ENCODE results near the gene MICAL2. TPM values are rescaled to one million over a fixed set of nuclear protein-coding genes. Genes with fewer than 3 reads are reported as not detected.
A peak's percentile ranks its signal among the peaks of the same experiment; 100 is the strongest.

The MICAL2 gene
- total RNA-seq, 4 donors from 2014 or later = 195 to 499 (median 259) TPM

GRCh38 chr11:12195768-12196167, 85.4 kb downstream of the MICAL2 start:
- Histone ChIP-seq H3K9me3 (no peaks in the 10 kb centered on the region), H3K4me1 (peaks cover 25 to 61% (median 48%) of the 10 kb centered on the region in 4 donors), H3K4me3 (no peak overlapping the region), H3K27ac (replicated peaks in 1 of 4) (peak overlapping the region in 2 of 4 donors; percentile 22 to 38), H3K36me3 (peaks cover 0 to 5% (median 2%) of the 10 kb centered on the region in 4 donors), H3K27me3 (no peaks in the 10 kb centered on the region)
- WGBS = 85% methylated on average over 5 of the region's 5 CpGs
- no peak for DNase-seq (ENCODE audit: extremely low spot score)
- TF ChIP-seq EP300 (IDR thresholded peaks at IDR 0.05) (no peak), POLR2A (IDR thresholded peaks at IDR 0.05; ENCODE audit: low read depth) (no peak), POLR2AphosphoS5 (IDR thresholded peaks at IDR 0.05) (no peak)
- TF ChIP-seq, protein P1, sequence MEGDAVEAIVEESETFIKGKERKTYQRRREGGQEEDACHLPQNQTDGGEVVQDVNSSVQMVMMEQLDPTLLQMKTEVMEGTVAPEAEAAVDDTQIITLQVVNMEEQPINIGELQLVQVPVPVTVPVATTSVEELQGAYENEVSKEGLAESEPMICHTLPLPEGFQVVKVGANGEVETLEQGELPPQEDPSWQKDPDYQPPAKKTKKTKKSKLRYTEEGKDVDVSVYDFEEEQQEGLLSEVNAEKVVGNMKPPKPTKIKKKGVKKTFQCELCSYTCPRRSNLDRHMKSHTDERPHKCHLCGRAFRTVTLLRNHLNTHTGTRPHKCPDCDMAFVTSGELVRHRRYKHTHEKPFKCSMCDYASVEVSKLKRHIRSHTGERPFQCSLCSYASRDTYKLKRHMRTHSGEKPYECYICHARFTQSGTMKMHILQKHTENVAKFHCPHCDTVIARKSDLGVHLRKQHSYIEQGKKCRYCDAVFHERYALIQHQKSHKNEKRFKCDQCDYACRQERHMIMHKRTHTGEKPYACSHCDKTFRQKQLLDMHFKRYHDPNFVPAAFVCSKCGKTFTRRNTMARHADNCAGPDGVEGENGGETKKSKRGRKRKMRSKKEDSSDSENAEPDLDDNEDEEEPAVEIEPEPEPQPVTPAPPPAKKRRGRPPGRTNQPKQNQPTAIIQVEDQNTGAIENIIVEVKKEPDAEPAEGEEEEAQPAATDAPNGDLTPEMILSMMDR (IDR thresholded peaks at IDR 0.05) = no peak
- intact Hi-C loops (cut with DNase I) = no loop called here

DNA sequence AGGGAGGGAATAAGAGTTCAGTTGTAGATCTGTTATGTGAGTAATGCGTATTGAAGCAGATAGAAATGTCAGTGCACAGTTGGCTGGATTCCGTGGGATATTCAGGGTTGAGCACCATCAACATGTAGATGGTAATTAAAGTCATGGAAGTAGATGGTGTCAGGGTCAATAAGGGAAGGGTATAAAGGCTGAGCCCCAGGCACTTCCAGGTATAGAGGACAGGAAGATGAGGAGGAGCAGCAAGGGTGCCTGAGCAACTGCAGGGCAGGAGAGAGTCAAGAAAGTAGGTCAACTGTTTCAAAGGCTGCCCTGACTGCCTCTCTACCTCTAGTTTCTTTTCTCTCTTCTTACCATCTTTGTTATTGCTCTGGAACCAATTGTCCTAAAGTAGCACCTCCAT, 85.9 kb downstream of the MICAL2 start:
- Histone ChIP-seq H3K4me1 (peaks cover 30 to 66% (median 53%) of the 10 kb centered on the region in 4 donors), H3K9me3 (no peaks in the 10 kb centered on the region), H3K27ac (replicated peaks in 1 of 4) (peak overlapping the region; percentile 5 to 45 (median 29)), H3K27me3 (no peaks in the 10 kb centered on the region), H3K4me3 (no peak overlapping the region), H3K36me3 (peaks cover 0 to 5% (median 2%) of the 10 kb centered on the region in 4 donors)
- TF ChIP-seq, protein P1 (IDR thresholded peaks at IDR 0.05) = no peak
- no peak for TF ChIP-seq POLR2AphosphoS5 (IDR thresholded peaks at IDR 0.05)
- no peak for TF ChIP-seq EP300 (IDR thresholded peaks at IDR 0.05)
- no peak for TF ChIP-seq POLR2A (IDR thresholded peaks at IDR 0.05; ENCODE audit: low read depth)
- 97% methylated on average over 2 of the region's 2 CpGs for WGBS
- intact Hi-C loops (cut with DNase I) = no loop called here
- DNase-seq (ENCODE audit: extremely low spot score) = no peak

DNA sequence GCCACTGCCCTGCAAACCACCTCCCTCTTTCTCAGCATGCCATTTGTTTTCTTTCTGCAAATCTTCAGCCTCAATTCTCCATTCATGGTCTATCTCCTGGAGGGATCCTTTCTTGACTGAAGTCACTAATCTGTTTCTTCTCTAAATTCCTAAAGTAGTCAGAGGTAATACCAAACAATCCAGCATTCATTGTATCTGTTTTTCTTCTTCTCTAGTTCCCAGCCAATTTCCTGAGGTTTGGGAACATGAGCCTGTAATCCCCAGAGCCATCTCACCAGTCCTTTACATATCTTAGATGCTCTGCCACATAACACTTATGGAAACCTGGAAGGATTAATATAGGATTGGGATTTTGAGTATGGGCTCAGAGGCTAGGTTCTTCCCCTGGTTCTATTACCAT, 86.5 kb downstream of the MICAL2 start:
- intact Hi-C loops (cut with DNase I) = no loop called here
- no peak for DNase-seq (ENCODE audit: extremely low spot score)
- Histone ChIP-seq H3K27me3 (no peaks in the 10 kb centered on the region), H3K9me3 (no peaks in the 10 kb centered on the region), H3K27ac (replicated peaks in 1 of 4) (peak overlapping the region; percentile 5 to 45 (median 29)), H3K4me3 (no peak overlapping the region), H3K4me1 (peaks cover 34 to 72% (median 59%) of the 10 kb centered on the region in 4 donors), H3K36me3 (peaks cover 0 to 5% (median 2%) of the 10 kb centered on the region in 4 donors)
- TF ChIP-seq, protein P1 (IDR thresholded peaks at IDR 0.05) = no peak
- no peak for TF ChIP-seq POLR2A (IDR thresholded peaks at IDR 0.05; ENCODE audit: low read depth)
- TF ChIP-seq EP300 (IDR thresholded peaks at IDR 0.05) = no peak
- TF ChIP-seq POLR2AphosphoS5 (IDR thresholded peaks at IDR 0.05) = no peak

DNA sequence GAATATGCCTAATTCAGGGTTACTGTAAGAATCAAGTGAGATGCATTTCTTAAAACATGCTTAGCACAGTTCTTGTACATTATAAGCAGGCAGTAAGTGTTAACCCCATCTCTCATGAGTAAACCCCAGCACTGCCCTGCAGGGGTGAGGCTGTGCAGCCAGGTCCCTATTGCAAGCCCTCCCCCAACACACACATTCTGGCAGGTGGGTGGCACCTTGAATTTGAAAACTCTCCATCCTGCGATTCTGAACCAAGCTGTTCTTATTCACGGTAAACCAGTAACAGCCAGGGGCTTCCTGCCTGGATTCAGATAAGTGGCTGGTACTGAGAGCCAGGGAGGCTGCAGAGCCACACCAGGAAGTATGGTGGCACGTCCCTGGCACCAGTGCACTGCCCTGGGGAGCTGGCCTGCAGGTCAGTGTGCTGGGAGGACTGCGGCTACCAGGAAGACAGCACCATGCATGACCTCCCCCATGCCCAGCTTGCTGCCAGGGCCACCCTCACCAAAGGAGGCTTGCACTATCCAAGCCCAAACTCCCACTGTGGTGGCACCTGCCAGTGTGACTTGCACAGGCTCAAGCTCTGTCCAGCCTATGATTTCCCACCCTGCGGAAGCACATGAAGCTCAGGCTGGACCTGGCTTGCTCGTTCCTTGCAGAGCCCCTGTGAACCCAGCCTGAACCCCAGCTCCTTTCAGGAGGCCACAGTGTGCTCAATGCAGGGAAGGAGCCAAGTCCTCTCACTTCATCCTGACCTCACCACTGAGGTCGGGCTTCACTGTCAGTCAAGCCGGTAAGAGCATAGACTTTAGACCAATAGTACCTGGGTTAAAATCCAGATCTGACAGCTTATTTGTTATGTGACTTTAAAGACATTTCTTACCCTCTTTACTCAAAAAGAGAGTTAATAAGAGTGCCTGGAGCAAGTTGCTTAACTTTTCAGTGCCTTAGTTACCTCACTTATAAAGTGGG, 88.1 kb downstream of the MICAL2 start:
- H3K36me3 ChIP-seq = peaks cover 0 to 5% (median 2%) of the 10 kb centered on the region in 4 donors
- H3K9me3 ChIP-seq = no peaks in the 10 kb centered on the region
- peaks cover 39 to 69% (median 54%) of the 10 kb centered on the region in 4 donors for H3K4me1 ChIP-seq
- intact Hi-C loops (cut with DNase I) = no loop called here
- 80% methylated on average over 6 of the region's 8 CpGs for WGBS
- peak overlapping the region; percentile 34 to 72 (median 70) for H3K27ac ChIP-seq (replicated peaks in 1 of 4)
- H3K27me3 ChIP-seq = no peaks in the 10 kb centered on the region
- no peak overlapping the region for H3K4me3 ChIP-seq
- no peak for DNase-seq (ENCODE audit: extremely low spot score)
- TF ChIP-seq POLR2AphosphoS5 (IDR thresholded peaks at IDR 0.05) (no peak), POLR2A (IDR thresholded peaks at IDR 0.05; ENCODE audit: low read depth) (no peak)

GRCh38 chr11:12199231-12199948, 89.0 kb downstream of the MICAL2 start:
- peak overlapping the region; percentile 68 to 72 (median 70) for H3K27ac ChIP-seq (replicated peaks in 1 of 4)
- peaks cover 0 to 8% (median 3%) of the 10 kb centered on the region in 4 donors for H3K36me3 ChIP-seq
- peaks cover 39 to 61% (median 48%) of the 10 kb centered on the region in 4 donors for H3K4me1 ChIP-seq
- no peaks in the 10 kb centered on the region for H3K27me3 ChIP-seq
- H3K4me3 ChIP-seq = no peak overlapping the region
- TF ChIP-seq POLR2A (IDR thresholded peaks at IDR 0.05; ENCODE audit: low read depth) (no peak), EP300 (IDR thresholded peaks at IDR 0.05) (no peak), POLR2AphosphoS5 (IDR thresholded peaks at IDR 0.05) (no peak)
- TF ChIP-seq, protein P1 (IDR thresholded peaks at IDR 0.05) = no peak
- H3K9me3 ChIP-seq = no peaks in the 10 kb centered on the region
- intact Hi-C loops (cut with DNase I) = no loop called here
- DNase-seq (ENCODE audit: extremely low spot score) = no peak
- WGBS = 82% methylated on average over 11 of the region's 13 CpGs

Measured in esophagus muscularis mucosa (tissue), 4 donors.